ENCODE data around the gene TMEM11.
A peak's percentile ranks its signal among the peaks of the same experiment; 100 is the strongest.

The TMEM11 gene

DNA sequence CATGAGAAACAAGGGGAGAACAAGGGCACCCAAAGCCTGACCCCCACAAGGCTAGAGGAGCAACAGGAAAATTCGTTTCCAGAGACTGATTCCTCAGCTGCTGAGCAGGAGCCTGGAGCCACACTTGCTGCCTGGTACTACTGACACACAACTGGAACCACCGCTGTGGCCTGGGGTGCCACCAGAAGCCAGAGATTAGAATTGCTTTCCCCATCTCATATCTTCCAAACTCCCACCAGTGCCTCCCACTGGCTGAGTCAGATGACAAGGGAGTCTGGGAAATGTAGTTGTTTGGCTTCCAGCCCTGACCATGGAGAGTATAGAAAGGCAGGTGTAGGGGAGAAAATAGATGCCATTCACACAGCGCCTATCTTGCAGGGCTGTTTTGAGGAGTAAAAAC lies 4.1 kb upstream of the TMEM11 start:
- TF ChIP-seq, protein P1, sequence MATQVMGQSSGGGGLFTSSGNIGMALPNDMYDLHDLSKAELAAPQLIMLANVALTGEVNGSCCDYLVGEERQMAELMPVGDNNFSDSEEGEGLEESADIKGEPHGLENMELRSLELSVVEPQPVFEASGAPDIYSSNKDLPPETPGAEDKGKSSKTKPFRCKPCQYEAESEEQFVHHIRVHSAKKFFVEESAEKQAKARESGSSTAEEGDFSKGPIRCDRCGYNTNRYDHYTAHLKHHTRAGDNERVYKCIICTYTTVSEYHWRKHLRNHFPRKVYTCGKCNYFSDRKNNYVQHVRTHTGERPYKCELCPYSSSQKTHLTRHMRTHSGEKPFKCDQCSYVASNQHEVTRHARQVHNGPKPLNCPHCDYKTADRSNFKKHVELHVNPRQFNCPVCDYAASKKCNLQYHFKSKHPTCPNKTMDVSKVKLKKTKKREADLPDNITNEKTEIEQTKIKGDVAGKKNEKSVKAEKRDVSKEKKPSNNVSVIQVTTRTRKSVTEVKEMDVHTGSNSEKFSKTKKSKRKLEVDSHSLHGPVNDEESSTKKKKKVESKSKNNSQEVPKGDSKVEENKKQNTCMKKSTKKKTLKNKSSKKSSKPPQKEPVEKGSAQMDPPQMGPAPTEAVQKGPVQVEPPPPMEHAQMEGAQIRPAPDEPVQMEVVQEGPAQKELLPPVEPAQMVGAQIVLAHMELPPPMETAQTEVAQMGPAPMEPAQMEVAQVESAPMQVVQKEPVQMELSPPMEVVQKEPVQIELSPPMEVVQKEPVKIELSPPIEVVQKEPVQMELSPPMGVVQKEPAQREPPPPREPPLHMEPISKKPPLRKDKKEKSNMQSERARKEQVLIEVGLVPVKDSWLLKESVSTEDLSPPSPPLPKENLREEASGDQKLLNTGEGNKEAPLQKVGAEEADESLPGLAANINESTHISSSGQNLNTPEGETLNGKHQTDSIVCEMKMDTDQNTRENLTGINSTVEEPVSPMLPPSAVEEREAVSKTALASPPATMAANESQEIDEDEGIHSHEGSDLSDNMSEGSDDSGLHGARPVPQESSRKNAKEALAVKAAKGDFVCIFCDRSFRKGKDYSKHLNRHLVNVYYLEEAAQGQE (IDR thresholded peaks at IDR 0.05; ENCODE audit: insufficient replicate concordance, low read depth): no peak
- TF ChIP-seq, protein P2, sequence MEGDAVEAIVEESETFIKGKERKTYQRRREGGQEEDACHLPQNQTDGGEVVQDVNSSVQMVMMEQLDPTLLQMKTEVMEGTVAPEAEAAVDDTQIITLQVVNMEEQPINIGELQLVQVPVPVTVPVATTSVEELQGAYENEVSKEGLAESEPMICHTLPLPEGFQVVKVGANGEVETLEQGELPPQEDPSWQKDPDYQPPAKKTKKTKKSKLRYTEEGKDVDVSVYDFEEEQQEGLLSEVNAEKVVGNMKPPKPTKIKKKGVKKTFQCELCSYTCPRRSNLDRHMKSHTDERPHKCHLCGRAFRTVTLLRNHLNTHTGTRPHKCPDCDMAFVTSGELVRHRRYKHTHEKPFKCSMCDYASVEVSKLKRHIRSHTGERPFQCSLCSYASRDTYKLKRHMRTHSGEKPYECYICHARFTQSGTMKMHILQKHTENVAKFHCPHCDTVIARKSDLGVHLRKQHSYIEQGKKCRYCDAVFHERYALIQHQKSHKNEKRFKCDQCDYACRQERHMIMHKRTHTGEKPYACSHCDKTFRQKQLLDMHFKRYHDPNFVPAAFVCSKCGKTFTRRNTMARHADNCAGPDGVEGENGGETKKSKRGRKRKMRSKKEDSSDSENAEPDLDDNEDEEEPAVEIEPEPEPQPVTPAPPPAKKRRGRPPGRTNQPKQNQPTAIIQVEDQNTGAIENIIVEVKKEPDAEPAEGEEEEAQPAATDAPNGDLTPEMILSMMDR (IDR thresholded peaks at IDR 0.05; ENCODE audit: insufficient read depth, low read length): no peak
- TF ChIP-seq SPI1 (IDR thresholded peaks at IDR 0.05; ENCODE audit: borderline replicate concordance, low read depth) (no peak), GABPA (IDR thresholded peaks at IDR 0.05; ENCODE audit: low read depth) (no peak), POLR2AphosphoS5 (IDR thresholded peaks at IDR 0.05; ENCODE audit: low read depth) (no peak)
- H3K4me3 ChIP-seq (replicated peaks; ENCODE audit: insufficient read depth, low read length): no peak overlapping the region
- no peak for DNase-seq (ENCODE audit: low read depth in 1 of 2, low spot score in 1 of 2)
- H3K27ac ChIP-seq (replicated peaks): no peak overlapping the region
- no peaks in the 10 kb centered on the region for H3K27me3 ChIP-seq (ENCODE audit: insufficient read depth, poor library complexity, severe bottlenecking)

DNA sequence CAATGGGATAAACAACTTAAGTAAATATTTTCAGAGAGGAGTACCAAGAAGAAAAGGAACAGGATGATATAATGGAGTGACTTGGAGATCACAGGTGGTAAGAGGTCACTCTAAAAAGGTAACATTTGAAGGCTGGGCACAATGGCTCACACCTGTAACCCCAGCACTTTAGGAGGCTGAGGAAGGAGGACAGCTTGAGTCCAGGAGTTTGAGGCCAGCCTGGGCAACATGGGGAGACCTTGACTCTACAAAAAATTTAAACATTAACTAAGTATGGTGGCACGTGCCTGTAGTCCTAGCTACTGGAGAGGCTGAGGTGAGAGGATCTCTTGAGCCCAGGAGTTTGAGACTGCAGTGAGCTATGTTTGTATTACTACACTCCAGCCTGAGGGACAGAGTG lies 3.4 kb upstream of the TMEM11 start:
- no peak for DNase-seq (ENCODE audit: low read depth in 1 of 2, low spot score in 1 of 2)
- no peak for TF ChIP-seq GABPA (IDR thresholded peaks at IDR 0.05; ENCODE audit: low read depth)
- TF ChIP-seq, protein P2 (IDR thresholded peaks at IDR 0.05; ENCODE audit: insufficient read depth, low read length): no peak
- TF ChIP-seq, protein P1 (IDR thresholded peaks at IDR 0.05; ENCODE audit: insufficient replicate concordance, low read depth): no peak
- no peak for TF ChIP-seq SPI1 (IDR thresholded peaks at IDR 0.05; ENCODE audit: borderline replicate concordance, low read depth)
- no peak for TF ChIP-seq POLR2AphosphoS5 (IDR thresholded peaks at IDR 0.05; ENCODE audit: low read depth)
- Histone ChIP-seq H3K27ac (replicated peaks) (no peak overlapping the region), H3K27me3 (ENCODE audit: insufficient read depth, poor library complexity, severe bottlenecking) (no peaks in the 10 kb centered on the region), H3K4me3 (replicated peaks; ENCODE audit: insufficient read depth, low read length) (no peak overlapping the region)

DNA sequence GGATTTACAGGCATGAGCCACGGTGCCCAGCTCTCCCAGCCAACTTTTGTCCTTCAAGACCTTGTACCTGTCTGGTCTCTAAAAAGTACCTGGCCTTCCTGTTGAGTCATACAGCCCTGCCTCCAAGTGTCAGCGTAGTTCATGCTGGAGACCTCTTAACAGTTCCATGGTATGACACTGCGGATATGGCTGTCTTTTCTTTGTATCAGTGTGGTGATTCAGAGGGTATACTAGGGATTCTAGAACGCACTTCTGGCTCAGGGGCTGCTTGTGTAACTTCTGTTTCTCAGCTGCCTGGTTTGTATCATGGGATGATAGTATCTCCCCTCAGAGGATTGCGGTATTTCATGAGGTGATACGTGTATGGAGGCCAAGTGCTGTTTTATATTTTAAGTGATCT lies 2.0 kb upstream of the TMEM11 start:
- Histone ChIP-seq H3K4me3 (replicated peaks; ENCODE audit: insufficient read depth, low read length) (no peak overlapping the region), H3K27me3 (ENCODE audit: insufficient read depth, poor library complexity, severe bottlenecking) (no peaks in the 10 kb centered on the region), H3K27ac (replicated peaks) (no peak overlapping the region)
- peak in 1 of 2 experiments; percentile 27 for DNase-seq (ENCODE audit: low read depth in 1 of 2, low spot score in 1 of 2)
- TF ChIP-seq SPI1 (IDR thresholded peaks at IDR 0.05; ENCODE audit: borderline replicate concordance, low read depth): no peak
- TF ChIP-seq, protein P2 (IDR thresholded peaks at IDR 0.05; ENCODE audit: insufficient read depth, low read length): no peak
- no peak for TF ChIP-seq GABPA (IDR thresholded peaks at IDR 0.05; ENCODE audit: low read depth)
- TF ChIP-seq, protein P1 (IDR thresholded peaks at IDR 0.05; ENCODE audit: insufficient replicate concordance, low read depth): no peak
- no peak for TF ChIP-seq POLR2AphosphoS5 (IDR thresholded peaks at IDR 0.05; ENCODE audit: low read depth)
